ENCODE results near the gene PLSCR1.

Gene PLSCR1

DNA sequence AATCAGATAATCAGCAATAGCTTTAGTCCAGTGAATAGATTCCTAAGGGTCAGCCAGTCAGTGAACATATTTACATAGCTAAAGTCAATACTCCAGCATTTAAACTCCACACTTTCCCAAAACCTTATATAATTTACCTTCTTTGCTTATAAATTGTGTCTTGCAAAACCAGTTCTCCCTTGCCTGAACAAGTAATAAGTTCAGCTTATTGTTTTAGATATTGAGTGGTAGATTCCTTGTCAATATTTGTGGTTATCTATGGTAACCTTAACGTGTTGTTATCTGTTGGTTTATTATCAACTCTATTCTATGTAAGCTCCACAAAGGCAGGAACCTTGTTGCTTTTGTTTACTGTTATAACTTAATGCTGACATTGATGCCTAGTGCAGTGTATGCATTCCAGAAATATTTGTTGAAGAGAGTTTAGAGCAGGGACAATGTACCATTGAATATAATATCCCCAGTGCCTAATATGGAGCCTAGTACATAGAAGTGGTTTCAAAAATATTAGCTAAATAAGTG lies 36.7 kb upstream of the PLSCR1 start:
- peak in 1 of 2 donors; percentile 11 for DNase-seq (ENCODE audit: low read depth in 2 of 2)
- no peak overlapping the region for H3K4me3 ChIP-seq (replicated peaks in 1 of 2; ENCODE audit: low read depth in 2 of 2, low read length in 2 of 2)
- TF ChIP-seq, protein P1, sequence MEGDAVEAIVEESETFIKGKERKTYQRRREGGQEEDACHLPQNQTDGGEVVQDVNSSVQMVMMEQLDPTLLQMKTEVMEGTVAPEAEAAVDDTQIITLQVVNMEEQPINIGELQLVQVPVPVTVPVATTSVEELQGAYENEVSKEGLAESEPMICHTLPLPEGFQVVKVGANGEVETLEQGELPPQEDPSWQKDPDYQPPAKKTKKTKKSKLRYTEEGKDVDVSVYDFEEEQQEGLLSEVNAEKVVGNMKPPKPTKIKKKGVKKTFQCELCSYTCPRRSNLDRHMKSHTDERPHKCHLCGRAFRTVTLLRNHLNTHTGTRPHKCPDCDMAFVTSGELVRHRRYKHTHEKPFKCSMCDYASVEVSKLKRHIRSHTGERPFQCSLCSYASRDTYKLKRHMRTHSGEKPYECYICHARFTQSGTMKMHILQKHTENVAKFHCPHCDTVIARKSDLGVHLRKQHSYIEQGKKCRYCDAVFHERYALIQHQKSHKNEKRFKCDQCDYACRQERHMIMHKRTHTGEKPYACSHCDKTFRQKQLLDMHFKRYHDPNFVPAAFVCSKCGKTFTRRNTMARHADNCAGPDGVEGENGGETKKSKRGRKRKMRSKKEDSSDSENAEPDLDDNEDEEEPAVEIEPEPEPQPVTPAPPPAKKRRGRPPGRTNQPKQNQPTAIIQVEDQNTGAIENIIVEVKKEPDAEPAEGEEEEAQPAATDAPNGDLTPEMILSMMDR (IDR thresholded peaks at IDR 0.05; ENCODE audit: low read depth, low read length), result no peak

DNA sequence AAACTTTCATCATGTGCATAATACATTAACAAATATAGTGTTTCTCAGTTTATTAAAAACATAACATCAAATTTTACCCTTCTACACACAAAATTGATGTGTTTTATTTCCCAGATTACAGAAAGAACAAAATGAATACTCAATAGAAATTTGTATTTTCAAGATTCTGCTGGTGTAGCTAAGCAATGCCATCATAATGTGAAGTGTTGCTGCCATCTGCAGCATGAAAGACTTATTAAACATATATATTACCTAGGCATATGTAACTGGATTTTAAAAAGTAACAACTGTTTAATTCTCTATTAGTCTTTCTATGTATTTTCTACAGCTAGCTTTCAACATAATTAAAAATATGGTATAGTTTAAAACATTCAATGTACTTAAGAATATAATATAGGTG lies 33.3 kb upstream of the PLSCR1 start:
- TF ChIP-seq, protein P1 (IDR thresholded peaks at IDR 0.05; ENCODE audit: low read depth, low read length), result peak; percentile 15
- H3K4me3 ChIP-seq (replicated peaks in 1 of 2; ENCODE audit: low read depth in 2 of 2, low read length in 2 of 2), result no peak overlapping the region
- peak; percentile 83 to 84 for DNase-seq (ENCODE audit: low read depth in 2 of 2)

DNA sequence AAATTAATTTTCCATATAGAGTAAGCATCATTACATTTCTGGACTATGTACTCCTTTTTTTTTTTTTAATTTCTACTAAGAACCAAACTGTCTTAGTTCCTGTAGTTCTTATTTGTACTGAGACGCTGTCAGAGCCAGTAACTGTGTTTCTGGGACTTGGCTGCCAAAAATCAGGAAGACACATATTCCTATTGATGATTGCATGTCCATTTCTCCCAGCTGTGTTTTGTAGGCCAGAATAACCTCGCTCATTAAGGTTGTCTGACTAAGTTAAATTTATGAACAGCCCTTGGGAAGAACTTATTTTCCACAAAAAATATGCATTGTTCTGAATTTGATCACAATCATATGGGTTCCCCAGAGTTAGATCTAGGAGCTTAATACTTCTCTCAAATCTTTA lies 31.2 kb upstream of the PLSCR1 start:
- TF ChIP-seq, protein P1 (IDR thresholded peaks at IDR 0.05; ENCODE audit: low read depth, low read length), result no peak
- no peak for DNase-seq (ENCODE audit: low read depth in 2 of 2)

DNA sequence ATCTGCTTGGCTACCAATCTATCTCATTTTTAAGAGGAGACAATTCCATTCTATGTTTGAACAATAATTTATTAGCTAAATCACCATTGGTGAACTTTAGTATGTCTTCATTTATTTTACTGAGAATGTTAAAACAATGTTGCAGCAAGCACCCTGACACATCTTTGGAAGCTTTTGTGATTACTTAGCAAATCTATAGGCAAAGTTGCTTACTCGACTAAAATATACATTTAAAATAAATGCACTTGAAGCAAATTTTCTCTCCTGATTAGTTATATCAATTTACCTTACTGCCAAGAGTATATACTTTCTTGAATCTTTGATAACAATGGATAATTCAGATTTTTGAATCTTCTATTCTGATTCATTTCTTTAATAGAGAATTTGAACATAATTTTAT lies 29.8 kb upstream of the PLSCR1 start:
- H3K4me3 ChIP-seq (replicated peaks in 1 of 2; ENCODE audit: low read depth in 2 of 2, low read length in 2 of 2), result no peak overlapping the region
- no peak for DNase-seq (ENCODE audit: low read depth in 2 of 2)
- TF ChIP-seq, protein P1 (IDR thresholded peaks at IDR 0.05; ENCODE audit: low read depth, low read length), result no peak

More for the DNA sequence above, 31.2 kb upstream of the PLSCR1 start:
- H3K4me3 ChIP-seq (replicated peaks in 1 of 2; ENCODE audit: low read depth in 2 of 2, low read length in 2 of 2), result no peak overlapping the region

DNA sequence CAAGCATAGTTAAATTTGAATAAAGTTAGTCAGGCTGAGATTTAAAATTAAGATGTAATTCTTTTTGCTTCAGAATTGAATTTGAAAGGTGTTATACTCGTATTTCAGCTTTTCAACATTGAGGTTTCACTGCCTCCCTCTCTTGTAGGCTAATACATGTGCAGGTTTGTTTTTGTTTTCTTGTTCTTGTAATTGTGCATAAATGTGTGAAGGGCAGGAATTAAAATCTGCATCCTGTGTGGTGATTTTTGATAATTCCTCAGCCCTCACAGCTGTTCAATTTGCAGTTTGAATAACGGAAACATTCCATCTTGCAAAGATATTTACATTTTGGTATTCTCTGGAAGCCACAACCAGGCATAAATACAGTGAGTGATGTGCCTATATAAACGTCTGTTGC lies 24.9 kb upstream of the PLSCR1 start:
- H3K4me3 ChIP-seq (replicated peaks in 1 of 2; ENCODE audit: low read depth in 2 of 2, low read length in 2 of 2), result no peak overlapping the region
- TF ChIP-seq, protein P1 (IDR thresholded peaks at IDR 0.05; ENCODE audit: low read depth, low read length), result no peak
- no peak for DNase-seq (ENCODE audit: low read depth in 2 of 2)

DNA sequence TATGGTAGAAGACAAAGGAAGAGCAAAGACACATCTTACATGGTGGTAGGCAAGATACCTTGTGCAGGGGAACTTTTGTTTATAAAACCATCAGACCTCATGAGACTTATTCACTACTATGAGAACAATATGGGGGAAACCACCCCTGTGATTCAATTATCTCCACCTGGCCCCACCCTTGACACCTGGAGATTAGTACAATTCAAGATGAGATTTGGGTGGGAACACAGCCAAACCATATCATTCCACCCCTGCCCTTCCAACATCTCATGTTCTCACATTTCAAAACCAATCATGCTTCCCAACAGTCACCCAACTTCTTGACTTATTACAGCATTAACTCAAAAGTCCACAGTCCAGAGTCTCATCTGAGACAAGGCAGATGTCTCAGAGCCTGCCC lies 21.7 kb upstream of the PLSCR1 start:
- TF ChIP-seq, protein P1 (IDR thresholded peaks at IDR 0.05; ENCODE audit: low read depth, low read length), result no peak
- no peak for DNase-seq (ENCODE audit: low read depth in 2 of 2)
- no peak overlapping the region for H3K4me3 ChIP-seq (replicated peaks in 1 of 2; ENCODE audit: low read depth in 2 of 2, low read length in 2 of 2)

DNA sequence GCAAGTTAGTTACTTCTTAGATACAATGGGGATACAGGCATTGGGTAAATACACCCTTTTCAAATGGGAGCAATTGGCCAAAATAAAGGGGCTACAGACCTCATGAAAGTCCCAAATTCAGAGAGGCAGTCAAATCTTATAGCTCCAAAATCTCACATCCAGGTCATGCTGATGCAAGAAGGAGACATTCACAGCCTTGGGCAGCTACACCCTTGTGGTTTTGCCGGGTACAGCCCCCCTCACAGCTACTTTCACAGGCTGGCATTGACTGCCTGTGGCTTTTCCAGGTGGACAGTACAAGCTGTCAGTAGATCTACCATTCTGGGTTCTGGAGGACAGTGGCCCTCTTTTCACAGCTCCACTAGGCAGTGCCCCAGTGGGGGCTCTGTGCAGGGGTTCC lies 17.5 kb upstream of the PLSCR1 start:
- no peak for DNase-seq (ENCODE audit: low read depth in 2 of 2)
- no peak overlapping the region for H3K4me3 ChIP-seq (replicated peaks in 1 of 2; ENCODE audit: low read depth in 2 of 2, low read length in 2 of 2)
- TF ChIP-seq, protein P1 (IDR thresholded peaks at IDR 0.05; ENCODE audit: low read depth, low read length), result no peak

All from cardiac fibroblast (primary cell).